Panc1 (cell line): ENCODE data around the gene ALOXE3. TPM values are rescaled to one million over a fixed set of nuclear protein-coding genes. Genes with fewer than 3 reads are reported as not detected.
A peak's percentile ranks its signal among the peaks of the same experiment; 100 is the strongest.

ENCODE experiments used
- ATAC-seq: fragments of 200-7000 bp; cut with Tn5 transposase; 2 replicates; pipeline ENCODE4 v1.9.1; 2020; ENCODE audit warnings: mild to moderate bottlenecking, moderate library complexity
- BruUV-seq: library from RNA; stranded (reverse); fragments of 400-500 nt; replicated peaks from 2 replicates; lab custom pipeline; 2021; lab: Mats Ljungman, UMichigan
- CTCF ChIA-PET: fragments of 300-600 bp; sonication (Branson Sonifier 250); formaldehyde crosslinking; loops from one replicate; lab custom pipeline; 2022; ENCODE audit warnings: antibody characterized with exemption; lab: Charles Lee
- POLR2A ChIA-PET: fragments of 300-600 bp; sonication (Branson Sonifier 250); formaldehyde crosslinking; loops from one replicate; lab custom pipeline; 2022; ENCODE audit warnings: antibody characterized with exemption; lab: Charles Lee
- DNase-seq: peaks from one replicate; pipeline ENCODE4 v3.0.0-alpha.2; 2010; ENCODE audit warnings: low read depth, low spot score
- H3K27ac ChIP-seq: 2 replicates; pipeline ENCODE4 v1.5.1; 2011; ENCODE audit warnings: mild to moderate bottlenecking, low read length, inconsistent platforms
- H3K27me3 ChIP-seq: fragments of 200-500 bp; sonication (Bioruptor generic); 2 replicates; pipeline ENCODE4 v1.6.0; 2014; ENCODE audit warnings: low read length, inconsistent platforms; ENCODE audit not compliant: control insufficient read depth, insufficient read depth
- H3K36me3 ChIP-seq: fragments of 200-500 bp; sonication (Bioruptor generic); 2 replicates; pipeline ENCODE4 v1.5.1; 2014; ENCODE audit warnings: inconsistent platforms, mild to moderate bottlenecking, low read length, moderate library complexity; ENCODE audit not compliant: control insufficient read depth, insufficient read depth
- H3K4me1 ChIP-seq: 2 replicates; pipeline ENCODE4 v1.5.1; 2011; ENCODE audit warnings: inconsistent platforms, mild to moderate bottlenecking, low read length, moderate library complexity; ENCODE audit not compliant: control insufficient read depth, insufficient read depth
- H3K4me3 ChIP-seq, 2 experiments: 2 replicates each; pipeline ENCODE4 v1.5.1; 2011 to 2012; ENCODE audit warnings: low read depth in 2 of 2, low read length in 2 of 2, mild to moderate bottlenecking in 2 of 2, inconsistent platforms in 1 of 2, moderate library complexity in 1 of 2
- H3K9me3 ChIP-seq: fragments of 200-500 bp; sonication (Bioruptor generic); 2 replicates; pipeline ENCODE4 v1.5.1; 2014; ENCODE audit warnings: low read depth, mild to moderate bottlenecking, inconsistent platforms, low read length, moderate library complexity; ENCODE audit not compliant: control insufficient read depth, insufficient read depth
- CTCF ChIP-seq: fragments of 450-650 bp; IDR thresholded peaks from 2 replicates; pipeline ENCODE4 v1.5.1; 2017; ENCODE audit warnings: mild to moderate bottlenecking
- POLR2AphosphoS5 ChIP-seq: IDR thresholded peaks from 2 replicates; pipeline ENCODE4 v1.6.1; 2012; ENCODE audit warnings: mild to moderate bottlenecking, low read depth, low read length, moderate library complexity
- REST ChIP-seq, 2 experiments: IDR thresholded peaks; 2 replicates each; pipeline ENCODE4 v1.6.1; 2011 to 2012; ENCODE audit warnings: low read depth in 2 of 2, control low read depth in 1 of 2, low read length in 1 of 2, mild to moderate bottlenecking in 1 of 2, moderate library complexity in 1 of 2; ENCODE audit not compliant: insufficient read depth in 1 of 2
- SIN3A ChIP-seq: IDR thresholded peaks from 2 replicates; pipeline ENCODE4 v1.6.1; 2012; ENCODE audit warnings: low read depth, mild to moderate bottlenecking, low read length, moderate library complexity, borderline replicate concordance; ENCODE audit not compliant: insufficient read depth
- TCF7L2 ChIP-seq: IDR thresholded peaks from 2 replicates; pipeline ENCODE4 v1.6.1; 2011; ENCODE audit warnings: mild to moderate bottlenecking, low read depth, low read length, inconsistent platforms
- in situ Hi-C: cut with HindIII; loops from 2 replicates; pipeline ENCODE4 v1.10.0; 2016; ENCODE audit warnings: low sequenced_read_pairs, low pct_unique_long_range_greater_than_20kb
- intact Hi-C: fragments of 100-400 bp; cut with micrococcal nuclease; formaldehyde crosslinking; loops from one replicate; pipeline ENCODE4 v1.10.0; 2022; ENCODE audit not compliant: unreplicated experiment
- total RNA-seq: library from RNA; stranded (reverse); gene quantifications from one replicate; pipeline ENCODE4 v1.2.1, GENCODE V29; 2021; ENCODE audit not compliant: unreplicated experiment

ALOXE3 gene
- total RNA-seq, 1 experiment from 2014 or later, result 0.46 TPM

GRCh38 chr17:8123695-8124349, 5.5 kb upstream of the ALOXE3 start, which contains the start of gene HES7:
Gene HES7, minus strand, starts transcription at chr17:8124106. Its CDS starts 22 bp downstream, at chr17:8124084.
- H3K4me3 ChIP-seq, result peak within 1 kb of the TSS; percentile 60 to 92
- in situ Hi-C loops (no loop called here), intact Hi-C loops (loop anchor here (10.0 kb wide), 1 partner anchor 101 kb away; no protein-coding TSS in a partner anchor)
- no peaks in the 10 kb centered on the region for H3K36me3 ChIP-seq
- POLR2A ChIA-PET, result no interaction called here
- no peaks in the 10 kb centered on the region for H3K27me3 ChIP-seq
- H3K4me1 ChIP-seq, result peaks cover 7% of the 10 kb centered on the region
- ATAC-seq (no peak), DNase-seq (no peak)
- CTCF ChIA-PET, result no interaction called here
- BruUV-seq, result no TSS peak
- no peaks in the 10 kb centered on the region for H3K9me3 ChIP-seq
- TF ChIP-seq SIN3A (no peak), TCF7L2 (no peak), POLR2AphosphoS5 (no peak), REST (IDR thresholded peaks at IDR 0.05; ENCODE audit: insufficient read depth in 1 of 2, low read depth in 2 of 2, low read length in 1 of 2) (no peak), CTCF (no peak)
- H3K27ac ChIP-seq, result peak within 1 kb of the TSS; percentile 65

GRCh38 chr17:8122924-8123694, 4.8 kb upstream of the ALOXE3 start:
- H3K4me3 ChIP-seq, result peak overlapping the region; percentile 60 to 92
- BruUV-seq, result TSS peak; percentile 69
- peak overlapping the region; percentile 65 for H3K27ac ChIP-seq
- DNase-seq (no peak), ATAC-seq (no peak)
- no peaks in the 10 kb centered on the region for H3K27me3 ChIP-seq
- CTCF ChIA-PET, result interaction anchor here (0.5 kb wide), 1 partner anchor 271 kb away, joined by 3 read pairs; no protein-coding TSS in a partner anchor
- peaks cover 7% of the 10 kb centered on the region for H3K4me1 ChIP-seq
- H3K36me3 ChIP-seq, result no peaks in the 10 kb centered on the region
- POLR2A ChIA-PET, result no interaction called here
- no peaks in the 10 kb centered on the region for H3K9me3 ChIP-seq
- in situ Hi-C loops, result no loop called here
- no peak for TF ChIP-seq REST (IDR thresholded peaks at IDR 0.05; ENCODE audit: insufficient read depth in 1 of 2, low read depth in 2 of 2, low read length in 1 of 2)
- TF ChIP-seq CTCF, result no peak
- TF ChIP-seq TCF7L2, result no peak
- no peak for TF ChIP-seq SIN3A
- TF ChIP-seq POLR2AphosphoS5, result no peak
- intact Hi-C loops, result loop anchor here (10.0 kb wide), 1 partner anchor 102 kb away; no protein-coding TSS in a partner anchor
